ENCODE measurements around the gene ETV7.

The ETV7 gene

GRCh38 chr6:36320475-36320874 is 67.0 kb downstream of the ETV7 start:
- DNase-seq (ENCODE audit: low read depth) = no peak

DNA sequence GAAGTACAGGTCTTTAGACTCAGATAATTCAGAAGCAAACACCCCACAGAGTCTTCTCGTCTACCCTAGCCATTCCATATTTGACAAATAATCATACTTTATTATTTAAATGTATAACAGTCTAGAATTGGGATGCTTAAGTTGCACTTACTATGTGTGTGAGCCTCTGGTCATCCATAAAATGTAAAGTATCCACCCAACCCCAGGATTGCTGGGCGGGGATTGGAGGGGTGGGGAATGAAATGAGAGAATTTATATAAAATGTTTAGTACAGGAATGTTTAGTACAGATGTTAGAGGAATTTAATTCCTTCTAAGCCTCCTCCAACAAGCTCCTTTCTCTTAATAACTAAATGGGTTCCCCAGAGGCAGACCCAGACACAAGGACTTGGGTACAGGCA is 67.6 kb downstream of the ETV7 start:
- DNase-seq (ENCODE audit: low read depth) = no peak

- DNase-seq (ENCODE audit: low read depth) = no peak
Observed at GRCh38 chr6:36319436-36319762, 68.1 kb downstream of the ETV7 start.

DNA sequence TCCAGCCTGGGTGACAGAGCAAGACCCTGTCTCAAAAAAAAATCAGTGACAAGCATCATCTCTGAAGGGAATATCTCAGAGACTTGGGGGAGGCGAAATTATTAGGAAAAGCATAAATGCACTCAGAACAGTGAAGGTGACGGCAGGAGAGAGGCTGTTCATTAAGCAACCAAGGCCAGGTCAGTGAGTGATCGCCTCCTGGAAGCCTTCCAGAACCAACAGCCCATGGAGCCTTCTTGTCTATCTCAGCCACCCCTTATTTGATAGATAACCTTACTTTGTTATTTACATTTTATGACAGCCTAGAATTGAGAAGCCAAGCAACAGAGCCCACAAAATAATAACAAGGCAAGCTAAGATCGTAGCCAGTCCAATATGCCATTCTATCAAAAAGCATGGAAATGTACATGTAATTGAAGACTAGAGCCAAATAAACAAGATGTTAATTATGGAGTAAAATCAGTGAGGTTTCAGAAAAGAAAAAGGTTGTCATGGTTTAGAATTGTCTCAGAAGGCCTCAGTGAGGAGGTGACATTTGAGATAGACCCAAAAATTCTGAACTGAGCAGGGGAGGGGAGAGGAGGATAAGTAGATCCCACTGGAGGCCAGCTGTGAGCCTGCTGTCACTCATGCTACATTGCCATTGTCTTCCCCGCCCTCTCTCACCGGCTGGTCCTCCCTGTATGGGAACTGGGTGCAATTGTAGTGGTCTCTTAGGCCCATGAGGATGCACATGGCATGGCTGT is 68.6 kb downstream of the ETV7 start:
- no peak for DNase-seq (ENCODE audit: low read depth)

GRCh38 chr6:36317623-36318022 is 69.8 kb downstream of the ETV7 start:
- no peak for DNase-seq (ENCODE audit: low read depth)
